GM18502 (cell line): ENCODE results near the gene DDR2.

Experiments used
- ATAC-seq: cut with Tn5 transposase; IDR thresholded peaks from one replicate; pipeline ENCODE4 v1.9.1; 2021; ENCODE audit warnings: mild to moderate bottlenecking; ENCODE audit not compliant: unreplicated experiment, poor library complexity

DDR2 gene

GRCh38 chr1:162691999-162692575 lies 59.8 kb downstream of the DDR2 start:
- ATAC-seq = no peak

- no peak for ATAC-seq
These were observed 62.6 kb downstream of the DDR2 start for GRCh38 chr1:162694911-162695310.

- no peak for ATAC-seq
These were observed 63.4 kb downstream of the DDR2 start for GRCh38 chr1:162695687-162696086.

- no peak for ATAC-seq
These were observed 64.1 kb downstream of the DDR2 start for GRCh38 chr1:162696286-162696862.

- ATAC-seq = no peak
These were observed 65.1 kb downstream of the DDR2 start for GRCh38 chr1:162697140-162697895.

- ATAC-seq = no peak
These were observed 67.1 kb downstream of the DDR2 start for GRCh38 chr1:162699366-162699765.

- no peak for ATAC-seq
These were observed 67.9 kb downstream of the DDR2 start for GRCh38 chr1:162700131-162700530.

- ATAC-seq = no peak
These were observed 69.0 kb downstream of the DDR2 start for GRCh38 chr1:162701286-162701685.

- no peak for ATAC-seq
These were observed 70.4 kb downstream of the DDR2 start for GRCh38 chr1:162702628-162703027.

- no peak for ATAC-seq
These were observed 71.4 kb downstream of the DDR2 start for GRCh38 chr1:162703708-162704107.

- no peak for ATAC-seq
These were observed 72.6 kb downstream of the DDR2 start for GRCh38 chr1:162704673-162705424.

- no peak for ATAC-seq
These were observed 73.7 kb downstream of the DDR2 start for GRCh38 chr1:162706003-162706402.

GRCh38 chr1:162706606-162707005 lies 74.3 kb downstream of the DDR2 start:
- ATAC-seq = no peak

- no peak for ATAC-seq
These were observed 76.0 kb downstream of the DDR2 start for GRCh38 chr1:162708286-162708685.

GRCh38 chr1:162709132-162709860 lies 77.0 kb downstream of the DDR2 start:
- ATAC-seq = no peak

GRCh38 chr1:162709870-162710269 lies 77.6 kb downstream of the DDR2 start:
- ATAC-seq = no peak

- ATAC-seq = no peak
These were observed 78.1 kb downstream of the DDR2 start for GRCh38 chr1:162710345-162710744.

- no peak for ATAC-seq
These were observed 78.7 kb downstream of the DDR2 start for GRCh38 chr1:162710780-162711465.

GRCh38 chr1:162712317-162713029 lies 80.2 kb downstream of the DDR2 start:
- no peak for ATAC-seq
